IMR-90 (cell line): ENCODE results near the gene SEC24B.

Source experiments
- MAZ ChIP-seq: IDR thresholded peaks from 2 replicates; pipeline ENCODE4 v1.6.1; 2012; ENCODE audit warnings: low read depth, mild to moderate bottlenecking, low read length, improper control_type of control experiment, moderate library complexity, borderline replicate concordance
- RCOR1 ChIP-seq: IDR thresholded peaks from 2 replicates; pipeline ENCODE4 v1.6.1; 2012; ENCODE audit warnings: mild to moderate bottlenecking, low read length, improper control_type of control experiment; ENCODE audit not compliant: insufficient replicate concordance

GRCh38 chr4:109419679-109420078 lies 13.9 kb upstream of the SEC24B start:
- no peak for TF ChIP-seq RCOR1
- no peak for TF ChIP-seq MAZ
